NCI-H446 (cell line): ENCODE measurements around the gene ADAM19.

Experiments used
- DNase-seq, 2 experiments: peaks; one replicate each; lab custom pipeline; 2025; lab: John Stamatoyannopoulos, UW

Gene ADAM19

DNA sequence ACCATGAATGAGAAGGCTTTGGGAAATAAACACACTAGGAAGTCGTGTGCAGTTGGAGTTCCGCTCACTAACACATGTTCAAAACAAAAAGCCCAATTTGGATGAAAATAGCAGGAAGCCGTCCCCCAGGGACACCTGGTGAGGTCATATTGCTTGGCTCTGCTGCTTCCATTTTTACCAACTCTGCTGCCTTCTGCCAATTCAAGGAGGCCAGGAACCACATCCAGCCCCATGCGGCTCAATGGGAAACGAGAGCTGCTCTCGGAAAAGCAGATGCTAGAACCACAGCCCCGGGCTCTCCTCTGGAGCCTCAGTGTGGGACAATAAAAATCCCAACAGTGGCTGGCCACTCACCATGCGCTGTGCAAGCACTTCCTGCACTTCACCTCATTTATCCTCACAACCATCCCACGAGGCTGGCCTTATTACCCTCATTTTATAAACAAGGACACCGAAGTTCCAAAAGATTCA is 13.4 kb downstream of the ADAM19 start:
- peak; percentile 55 to 87 for DNase-seq

DNA sequence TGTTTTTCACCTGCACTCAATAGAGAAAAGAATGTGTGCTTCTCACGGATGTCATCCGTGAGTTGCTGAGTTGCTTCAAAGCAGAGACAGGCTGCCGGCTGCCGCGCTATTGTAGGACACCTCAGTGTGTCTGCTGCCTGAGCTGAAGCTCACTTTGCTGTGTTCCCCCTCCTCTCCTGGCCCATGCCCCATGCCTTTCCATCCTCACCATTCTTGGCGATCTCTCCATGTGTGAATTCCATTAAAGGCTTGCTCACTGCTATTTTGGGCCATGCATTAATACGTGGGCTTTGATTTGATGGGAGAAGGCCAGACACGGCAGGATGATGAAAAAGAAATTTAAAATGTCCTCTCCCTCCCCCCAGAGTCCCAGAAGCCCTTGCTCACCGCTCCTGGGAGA is 14.5 kb downstream of the ADAM19 start:
- DNase-seq = no peak

DNA sequence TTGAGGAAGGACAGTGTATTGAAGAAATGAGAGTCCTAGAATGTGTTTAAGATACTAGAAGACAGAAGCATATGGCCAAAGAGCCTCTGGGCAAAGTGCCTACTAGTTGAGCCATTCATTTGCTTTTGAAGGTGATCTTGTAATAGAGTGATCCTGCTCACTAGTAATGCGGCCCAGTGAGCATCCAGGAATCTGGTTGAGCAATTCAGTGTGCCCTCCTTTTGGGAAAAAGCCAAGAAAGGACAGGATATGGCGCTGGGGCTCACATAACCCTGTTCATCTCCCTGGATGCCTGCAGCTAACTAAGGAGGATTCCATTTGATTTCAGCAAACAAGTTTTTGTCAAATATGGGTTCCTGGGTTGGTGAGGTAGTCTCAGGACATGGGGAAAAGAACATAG is 16.3 kb downstream of the ADAM19 start:
- peak in 1 of 2 experiments; percentile 58 for DNase-seq

DNA sequence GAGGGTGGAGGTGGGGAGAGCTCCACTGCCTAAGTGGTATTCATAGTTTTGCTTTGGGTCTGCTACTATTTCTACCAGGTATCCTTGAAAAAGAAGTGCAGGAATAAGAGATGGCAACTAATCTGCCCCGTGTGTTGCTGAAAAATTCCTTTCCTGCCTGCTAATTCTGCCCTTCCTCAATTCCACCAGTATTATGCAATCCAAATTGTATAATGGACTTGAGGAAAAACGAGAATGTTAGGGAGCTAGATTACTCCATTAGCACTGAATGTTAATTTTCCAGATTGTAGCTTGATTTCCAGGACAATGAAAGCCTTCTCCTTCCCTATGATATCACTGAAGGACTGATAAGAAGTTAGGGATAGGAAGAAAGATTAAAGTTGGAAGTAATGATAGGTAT is 16.9 kb downstream of the ADAM19 start:
- no peak for DNase-seq

DNA sequence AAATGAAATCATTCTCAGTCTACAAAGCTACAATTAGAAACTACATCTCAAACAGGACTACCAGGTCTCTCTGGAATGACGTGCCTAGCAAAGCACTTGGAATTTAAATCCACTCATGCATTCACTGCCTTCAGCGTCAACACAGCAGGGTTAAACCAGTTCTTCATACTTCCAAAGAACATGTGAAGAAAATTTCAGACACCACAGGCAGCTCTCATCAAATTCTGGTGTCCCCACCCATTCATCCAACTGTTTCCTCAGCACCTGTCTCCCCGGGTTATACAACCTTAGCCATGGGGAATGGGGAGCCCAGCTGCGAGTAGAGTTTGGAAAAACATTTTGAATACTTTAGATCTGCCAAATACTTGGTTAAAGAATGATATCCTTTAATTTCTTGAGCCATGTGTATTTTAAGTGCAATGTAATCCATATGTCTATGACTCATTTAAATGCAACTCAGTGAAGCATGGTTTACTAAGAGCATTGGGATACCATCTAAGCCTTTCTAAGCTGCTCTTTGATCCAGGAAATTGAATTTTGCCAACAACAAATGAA is 17.5 kb downstream of the ADAM19 start:
- DNase-seq = no peak

DNA sequence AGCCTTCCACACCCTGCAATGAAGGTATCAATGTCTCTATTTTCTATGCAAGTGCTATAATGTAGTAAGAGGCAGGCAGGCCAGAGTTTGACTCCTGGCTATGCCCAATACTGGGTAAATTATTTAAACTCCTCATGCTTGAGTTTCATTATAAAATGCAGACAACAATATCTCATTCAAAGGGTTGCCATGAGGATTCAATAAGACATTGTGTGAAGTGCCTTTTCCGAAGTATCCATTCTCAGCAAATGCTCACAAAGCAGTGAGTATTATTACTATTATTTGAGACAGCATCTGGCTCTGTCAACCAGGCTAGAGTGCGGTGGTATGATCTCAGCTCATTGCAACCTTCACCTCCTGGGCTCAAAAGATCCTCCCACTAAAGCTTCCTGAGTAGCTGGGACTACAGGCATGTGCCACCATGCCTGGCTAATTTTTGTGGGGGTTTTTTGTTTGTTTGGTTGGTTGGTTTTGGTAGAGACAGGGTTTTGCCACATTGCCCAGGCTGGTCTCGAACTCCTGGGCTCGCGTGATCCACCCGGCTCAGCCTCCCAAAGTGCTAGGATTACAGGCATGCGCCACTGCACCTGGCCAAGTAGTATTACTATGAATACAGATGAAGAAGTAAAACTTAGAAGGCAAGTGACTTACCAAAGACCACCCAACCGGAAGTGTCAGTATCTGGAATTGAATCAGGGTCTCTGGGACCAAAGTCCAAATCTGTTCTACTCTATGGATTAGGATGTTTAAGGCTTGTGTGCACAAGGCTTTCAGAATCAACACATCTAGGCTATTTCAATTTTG is 18.8 kb downstream of the ADAM19 start:
- no peak for DNase-seq

DNA sequence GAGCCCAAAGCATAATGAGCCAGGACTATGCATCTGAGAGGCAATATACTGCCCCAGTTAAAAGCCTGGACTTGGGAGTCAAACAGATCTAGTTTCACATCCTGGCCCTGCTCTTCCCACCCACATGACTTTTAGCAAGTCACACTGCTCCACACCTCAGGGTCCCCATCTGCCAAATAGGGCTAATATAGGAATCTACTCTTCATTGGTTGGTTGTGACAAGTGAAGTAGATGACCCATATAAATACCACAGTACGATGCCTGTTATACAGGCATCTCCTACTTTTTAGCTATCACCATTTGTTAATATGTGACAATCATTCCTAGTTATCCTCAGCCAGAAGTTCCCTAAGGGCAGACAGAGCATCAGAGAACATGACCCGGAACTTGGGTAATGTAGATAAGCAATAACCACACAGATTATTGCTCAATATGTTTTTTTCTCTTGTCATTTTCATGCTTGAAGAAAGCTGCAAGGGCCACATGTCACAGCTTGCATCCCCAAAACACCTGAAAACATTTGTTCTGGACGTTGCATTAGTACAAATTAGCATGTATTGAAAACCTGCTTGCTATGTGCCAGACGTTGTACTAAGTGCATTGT is 20.4 kb downstream of the ADAM19 start:
- DNase-seq = no peak

DNA sequence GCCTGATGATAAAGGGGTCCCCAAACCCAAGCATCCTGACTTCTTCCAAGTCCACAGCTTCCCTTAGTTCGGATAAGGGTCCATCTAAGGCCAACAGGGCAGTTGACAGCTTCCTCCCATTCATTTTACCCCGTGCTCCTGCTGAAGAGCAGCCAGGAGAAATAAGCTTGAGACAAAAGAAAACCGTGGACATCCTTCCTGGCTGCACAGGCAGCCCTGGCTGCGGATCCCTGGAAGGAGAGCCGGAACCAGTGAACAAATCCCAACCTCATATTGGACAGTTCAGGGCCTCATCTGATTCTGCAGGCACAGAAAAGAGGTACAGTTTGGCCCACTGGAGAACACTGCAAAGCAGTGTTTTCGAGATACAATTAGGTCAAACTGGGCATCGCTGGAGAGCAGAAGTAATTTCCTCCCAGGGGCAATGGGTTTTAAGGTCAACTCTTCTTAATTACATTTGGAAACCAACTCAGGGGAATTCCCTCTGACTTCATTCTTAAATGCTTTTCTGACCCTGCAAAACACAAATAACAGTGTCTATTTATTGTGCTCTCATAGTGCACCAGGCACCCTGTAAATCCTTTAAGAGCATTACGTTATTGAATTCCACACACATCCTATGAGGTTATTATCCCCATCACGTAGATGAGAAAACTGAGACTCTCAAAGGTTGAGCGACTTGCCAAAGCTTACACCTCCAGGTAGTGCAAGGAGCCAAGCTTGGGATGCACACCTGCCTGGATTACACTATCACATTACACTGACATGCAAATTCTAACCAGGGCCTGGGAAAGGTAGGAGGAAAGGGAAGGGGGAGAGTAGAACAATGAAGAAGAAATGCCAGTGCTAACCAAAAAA is 21.2 kb downstream of the ADAM19 start:
- no peak for DNase-seq

DNA sequence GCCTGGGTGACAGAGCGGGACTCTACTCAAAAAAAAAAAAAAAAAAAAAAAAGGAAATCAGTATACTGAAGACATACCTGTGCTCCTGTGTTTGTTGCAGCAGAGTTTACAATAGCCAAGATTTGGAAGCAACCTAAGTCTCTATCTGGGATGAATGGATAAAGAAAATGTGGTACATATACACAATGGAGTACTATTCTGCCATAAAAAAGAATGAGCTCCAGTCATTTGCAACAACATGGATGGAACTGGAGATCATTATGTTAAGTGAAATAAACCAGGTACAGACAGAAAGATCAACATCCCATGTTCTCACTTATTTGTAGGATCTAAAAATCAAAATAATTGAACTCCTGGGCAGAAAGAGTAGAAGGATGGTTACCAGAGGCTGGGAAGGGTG is 22.9 kb downstream of the ADAM19 start:
- DNase-seq = no peak

DNA sequence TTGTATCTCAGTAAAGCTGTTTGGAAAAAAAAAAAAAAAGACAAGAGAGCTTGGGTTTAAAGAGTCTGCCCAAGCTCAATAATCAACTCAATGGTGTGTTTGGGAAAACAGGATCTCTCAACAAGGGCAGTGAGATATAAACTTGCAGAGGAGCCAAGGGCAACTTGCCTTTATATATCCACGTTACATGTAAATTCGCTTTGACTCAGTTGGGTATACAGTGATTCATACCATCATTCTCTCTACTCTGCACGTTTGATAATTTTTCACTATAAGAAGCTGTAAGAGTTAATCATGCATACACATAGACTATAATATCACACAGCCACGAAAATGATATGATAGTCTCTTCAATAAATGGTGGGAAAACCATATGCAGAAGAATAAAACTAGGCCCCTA is 24.9 kb downstream of the ADAM19 start:
- DNase-seq = no peak

DNA sequence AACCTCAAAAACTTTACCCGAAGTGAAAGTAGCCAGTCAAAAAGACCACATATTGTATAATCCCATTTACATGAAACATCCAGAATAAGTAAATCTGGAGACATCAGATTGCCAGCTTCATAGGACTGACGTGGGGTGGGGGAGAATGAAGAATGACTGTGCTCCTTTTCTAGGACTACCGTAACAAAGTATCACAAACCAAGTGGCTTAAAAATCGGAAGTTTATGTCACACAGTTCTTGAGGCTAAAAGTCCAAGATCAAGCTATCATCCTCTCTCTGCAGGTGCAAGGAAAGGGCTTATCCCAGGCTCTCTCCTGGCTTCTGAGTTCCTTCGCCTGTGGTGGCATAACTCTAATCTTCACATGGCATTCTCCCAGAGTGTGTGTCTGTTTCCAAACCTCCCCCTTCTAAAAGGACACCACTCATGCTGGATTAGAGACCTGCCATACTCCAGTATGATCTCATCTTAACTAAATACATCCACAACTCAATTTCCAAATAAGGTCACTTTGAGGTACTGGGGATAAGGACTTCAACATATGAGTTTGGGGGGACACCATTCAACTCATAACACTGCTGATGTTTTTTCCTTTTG is 25.5 kb downstream of the ADAM19 start:
- DNase-seq = no peak

DNA sequence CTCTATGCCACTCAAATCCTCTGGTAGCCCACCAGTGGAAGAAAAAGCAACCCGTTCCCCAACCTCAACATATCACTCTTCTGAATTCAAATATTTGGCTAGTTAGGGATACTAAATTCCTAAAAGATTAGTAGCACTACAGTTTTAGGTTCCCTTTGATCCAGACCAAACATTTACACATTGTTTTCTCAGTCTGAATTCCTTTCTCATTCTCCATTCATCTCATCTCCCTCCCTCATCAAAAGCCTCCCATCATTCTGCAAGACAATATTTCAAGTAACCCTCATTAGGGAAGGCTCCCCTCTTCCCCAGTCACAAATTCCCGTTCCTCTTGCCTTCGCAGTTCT is 26.3 kb downstream of the ADAM19 start:
- DNase-seq = no peak

DNA sequence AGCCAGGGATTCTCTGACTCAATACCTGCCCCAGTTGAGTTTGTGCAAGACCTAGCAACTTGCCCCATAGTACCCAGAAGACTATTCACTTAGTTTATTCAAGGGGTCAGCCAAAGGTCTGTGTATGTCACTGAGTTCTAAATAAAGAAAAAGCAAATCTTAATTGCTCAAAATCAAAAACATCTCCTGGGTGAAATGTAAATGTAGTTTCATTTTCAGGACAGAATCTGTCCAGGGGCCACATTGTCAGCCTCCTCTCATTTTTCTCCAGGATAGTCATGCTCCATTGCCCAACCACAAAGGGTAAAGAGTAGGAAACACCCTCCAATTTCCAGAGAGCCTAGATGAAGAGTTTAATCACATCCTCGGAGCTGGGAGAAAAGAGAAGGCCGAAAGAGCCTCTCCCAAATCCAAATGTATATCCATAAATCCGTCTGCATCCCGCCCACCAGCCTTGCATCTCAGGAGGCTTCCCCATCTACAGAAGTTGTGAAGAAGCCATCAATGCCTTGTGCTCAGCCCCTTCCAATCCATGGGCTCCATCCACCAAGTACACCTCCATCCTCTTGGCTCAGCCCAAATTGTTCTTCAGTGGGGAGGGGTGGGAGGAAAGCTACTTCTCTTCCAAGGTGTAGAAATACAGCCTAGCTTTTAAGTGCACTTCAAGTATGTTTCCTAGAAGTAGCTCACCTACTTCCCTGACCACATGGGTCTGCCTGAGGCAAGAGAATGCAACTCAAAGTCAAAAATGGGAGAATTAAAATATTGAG is 26.9 kb downstream of the ADAM19 start:
- no peak for DNase-seq

DNA sequence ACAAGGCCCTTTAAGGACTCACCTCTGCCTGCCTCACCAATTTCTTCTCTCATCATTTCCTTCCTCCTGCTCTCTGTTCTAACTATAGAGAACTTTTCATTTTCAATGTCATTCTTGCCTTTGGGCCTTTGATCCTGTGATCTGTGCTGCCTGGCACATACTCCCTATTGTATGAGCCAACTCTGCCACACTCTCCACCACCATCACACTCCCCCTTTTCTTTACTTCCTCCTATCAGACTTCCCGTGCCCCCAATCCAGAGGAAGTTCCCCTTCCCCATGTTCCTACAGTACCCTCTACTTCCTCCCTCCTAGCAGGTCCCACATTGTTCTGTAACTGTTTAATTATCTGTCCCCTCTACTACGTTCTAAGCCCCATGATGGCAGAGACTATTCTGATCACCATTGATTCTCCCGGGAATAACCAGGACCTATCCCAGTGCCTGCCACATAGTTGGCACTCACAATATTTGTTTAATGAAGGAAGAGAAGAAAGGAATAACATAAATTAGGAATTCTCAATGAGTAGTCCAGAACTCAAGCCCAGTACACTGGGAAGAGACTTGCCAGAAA is 27.5 kb downstream of the ADAM19 start:
- DNase-seq = no peak

DNA sequence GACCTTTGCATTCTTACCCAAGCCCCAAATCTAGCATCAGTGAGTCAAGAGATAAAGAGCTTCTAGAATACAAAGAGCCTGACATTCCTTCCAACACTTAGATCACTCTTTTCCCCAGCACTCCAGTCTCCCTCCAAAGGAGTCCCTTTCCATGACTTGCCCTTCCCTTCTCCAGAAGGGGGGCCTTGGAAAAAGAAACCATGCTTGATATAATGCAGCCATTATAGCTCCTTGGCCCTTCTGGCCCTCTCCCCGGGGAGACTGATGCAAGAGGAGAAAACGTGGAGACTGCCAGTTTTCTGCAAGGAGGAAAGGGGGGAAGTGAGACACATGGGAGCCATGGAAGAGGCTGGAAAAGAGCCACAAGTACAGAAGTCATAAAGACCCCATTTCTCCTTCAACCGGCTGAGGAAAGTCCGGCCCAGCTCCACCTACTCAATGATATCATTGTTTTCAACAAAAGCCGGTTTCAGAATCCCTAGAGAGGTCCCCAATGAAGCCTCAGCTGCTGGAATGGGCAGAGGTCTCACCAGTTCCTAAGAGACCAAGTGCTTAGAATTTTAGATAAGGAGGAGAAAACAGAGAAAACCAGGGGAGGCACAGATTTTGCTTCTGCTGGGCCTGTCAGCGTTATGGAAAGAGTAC is 29.0 kb downstream of the ADAM19 start:
- no peak for DNase-seq

DNA sequence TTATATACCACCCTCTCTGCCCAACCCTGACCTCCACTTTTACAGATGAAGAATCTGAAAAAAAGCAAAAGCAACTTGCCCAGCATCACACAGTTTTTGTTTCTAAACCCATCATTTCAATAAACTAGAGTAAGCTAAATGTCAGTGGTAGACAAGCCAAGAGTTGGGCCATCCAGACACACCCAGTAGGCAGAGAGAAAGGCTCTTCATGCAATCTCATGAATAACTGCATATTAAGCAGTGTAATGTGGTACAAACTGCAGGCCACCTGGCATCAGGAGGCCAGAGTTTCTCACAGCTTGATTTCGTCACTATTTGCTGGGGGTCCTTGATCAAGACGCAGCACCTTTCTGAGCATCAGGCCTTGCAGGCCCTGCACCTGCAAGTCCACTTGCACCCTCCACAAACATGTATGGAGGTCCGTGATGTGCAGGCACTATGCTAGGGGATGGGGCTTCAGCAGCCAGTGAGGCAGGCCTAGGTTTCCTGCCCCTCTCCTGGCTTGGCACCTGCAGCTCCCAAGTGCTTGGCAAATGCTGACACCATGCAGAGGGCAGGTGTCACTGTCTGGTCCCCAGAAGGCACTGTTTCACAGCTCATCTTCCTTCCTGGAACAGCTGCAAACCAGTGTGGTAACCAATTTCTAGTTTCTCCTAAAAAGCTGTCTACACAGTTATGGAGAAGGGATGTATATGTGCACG is 29.8 kb downstream of the ADAM19 start:
- no peak for DNase-seq

DNA sequence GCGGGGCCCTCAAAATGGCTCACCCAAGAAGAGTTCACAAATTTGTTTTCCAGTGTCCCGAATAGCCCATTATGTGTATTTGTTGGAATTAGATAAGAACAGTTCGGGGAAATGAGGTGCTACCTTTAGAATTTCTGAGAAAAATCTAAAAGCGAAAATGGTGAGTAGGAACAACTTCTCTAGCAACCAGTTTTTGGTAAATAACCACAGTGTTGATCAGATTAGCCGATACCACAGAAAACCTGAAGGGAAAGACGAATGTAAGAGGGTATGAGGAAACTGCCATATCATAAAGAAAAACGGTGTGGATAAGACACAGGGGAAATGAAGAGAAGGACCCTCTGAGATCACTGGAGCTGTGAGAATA is 31.0 kb downstream of the ADAM19 start:
- DNase-seq = no peak

DNA sequence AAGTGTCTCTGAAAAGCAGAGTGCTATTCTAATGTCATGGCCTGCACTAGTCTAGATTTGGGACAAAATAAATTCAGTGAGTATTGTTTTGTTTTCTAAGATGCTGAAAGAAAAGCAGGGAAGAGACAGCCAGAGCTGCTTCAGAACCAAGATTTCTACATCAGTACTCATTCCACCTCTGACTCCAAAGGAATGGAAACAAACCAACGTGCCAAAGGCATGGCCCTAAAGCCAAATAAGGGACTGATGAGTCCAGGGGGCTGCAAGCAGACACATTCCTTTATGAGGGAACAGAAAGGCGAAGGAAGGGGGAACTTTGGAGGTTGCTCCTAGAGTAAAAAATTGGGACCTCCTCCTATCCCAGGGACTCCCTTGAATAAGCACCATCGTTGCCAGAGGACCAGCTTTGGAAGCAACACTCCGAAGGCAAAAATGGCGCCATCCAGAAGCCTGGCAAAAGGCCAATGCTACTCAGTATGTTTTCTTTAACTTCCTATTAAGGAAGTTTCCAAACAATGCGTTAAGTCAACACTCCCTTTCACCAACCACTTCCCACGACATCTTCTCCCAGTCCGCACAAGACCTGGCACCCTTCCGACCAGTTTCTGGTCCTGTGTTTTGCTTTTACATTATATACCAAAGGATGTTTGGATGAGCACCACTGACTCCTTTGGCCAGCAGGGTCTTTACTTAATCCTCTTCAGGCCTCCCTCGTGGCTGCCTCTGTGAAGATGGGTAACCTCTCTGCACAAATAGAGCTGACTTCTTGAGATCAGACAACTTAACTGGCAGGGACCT is 31.6 kb downstream of the ADAM19 start:
- no peak for DNase-seq
